Endothelial cell of umbilical vein (primary cell): Measurements from ENCODE around the gene TAF7. TPM values are rescaled to one million over a fixed set of nuclear protein-coding genes. Genes with fewer than 3 reads are reported as not detected.

Experiments
- BruUV-seq: library from RNA; stranded (reverse); fragments of 400-500 nt; replicated peaks from 2 replicates; lab custom pipeline; 2021; lab: Mats Ljungman, UMichigan
- CTCF ChIA-PET: fragments of 300-600, 350-600 bp; sonication (Branson Sonifier 250); formaldehyde crosslinking; loops from one replicate; lab custom pipeline; 2021; ENCODE audit warnings: antibody characterized with exemption, inconsistent platforms; lab: Charles Lee
- POLR2A ChIA-PET: fragments of 300-600, 350-600 bp; sonication (Branson Sonifier 250); formaldehyde crosslinking; loops from one replicate; lab custom pipeline; 2021; ENCODE audit warnings: antibody characterized with exemption, inconsistent platforms; lab: Charles Lee
- DNase-seq: peaks from one replicate; pipeline ENCODE4 v3.0.0-alpha.2; 2011; ENCODE audit warnings: low read depth, low spot score
- FAIRE-seq: peaks from 2 replicates; lab custom pipeline; 2011; peaks lifted over from hg19 to GRCh38; lab: Jason Lieb, UNC
- H2AFZ ChIP-seq: 2 replicates; pipeline ENCODE4 v1.6.0; 2012; ENCODE audit warnings: low read depth, low read length, control low read depth, inconsistent platforms
- H3K27ac ChIP-seq: 2 replicates; pipeline ENCODE4 v1.5.1; 2011; ENCODE audit warnings: low read depth, mild to moderate bottlenecking, control low read depth, low read length, moderate library complexity; ENCODE audit not compliant: insufficient read depth
- H3K27me3 ChIP-seq, 2 experiments: 2 replicates each; pipeline versions ENCODE4 v1.6.0 to v1.6.1; 2011; ENCODE audit warnings: low read length in 2 of 2, mixed read lengths in 1 of 2; ENCODE audit not compliant: control insufficient read depth in 2 of 2, insufficient read depth in 2 of 2
- H3K36me3 ChIP-seq, 2 experiments: 2 replicates in 1 of 2; 3 replicates in 1 of 2; pipeline ENCODE4 v1.5.1; 2011; ENCODE audit warnings: low read length in 2 of 2, mild to moderate bottlenecking in 1 of 2, moderate library complexity in 1 of 2; ENCODE audit not compliant: control insufficient read depth in 2 of 2, insufficient read depth in 2 of 2; ENCODE audit errors: extremely low read depth in 1 of 2
- H3K4me1 ChIP-seq: 3 replicates; pipeline ENCODE4 v1.5.1; 2011; ENCODE audit warnings: mild to moderate bottlenecking, low read length; ENCODE audit not compliant: control insufficient read depth, insufficient read depth; ENCODE audit errors: extremely low read depth
- H3K4me2 ChIP-seq: 2 replicates; pipeline ENCODE4 v1.6.1; 2011; ENCODE audit warnings: low read length, control low read depth, mixed read lengths; ENCODE audit not compliant: insufficient read depth
- H3K4me3 ChIP-seq, 3 experiments: fragments of 200-600 bp in 1 of 3; sonication (generic), shearing (Covaris generic) in 1 of 3; replicated peaks in 1 of 3; 2 replicates each; pipeline ENCODE4 v1.5.1; 2011 to 2016; ENCODE audit warnings: control low read depth in 3 of 3, low read length in 3 of 3, mild to moderate bottlenecking in 2 of 3, inconsistent platforms in 1 of 3, low read depth in 1 of 3, moderate library complexity in 1 of 3; ENCODE audit not compliant: insufficient read depth in 1 of 3
- H3K79me2 ChIP-seq: 2 replicates; pipeline ENCODE4 v1.6.0; 2012; ENCODE audit warnings: low read length, inconsistent platforms; ENCODE audit not compliant: control insufficient read depth, insufficient read depth
- H3K9ac ChIP-seq: replicated peaks from 2 replicates; pipeline ENCODE3; 2011; ENCODE audit warnings: low read length, control low read depth; ENCODE audit not compliant: insufficient read depth; ENCODE audit errors: extremely low read depth
- H3K9me1 ChIP-seq: replicated peaks from 3 replicates; pipeline ENCODE4 v1.6.0; 2011; ENCODE audit warnings: mild to moderate bottlenecking, low read length; ENCODE audit not compliant: control insufficient read depth, insufficient read depth; ENCODE audit errors: extremely low read depth
- H3K9me3 ChIP-seq: replicated peaks from 2 replicates; pipeline ENCODE4 v1.5.1; 2012; ENCODE audit warnings: low read length, inconsistent platforms; ENCODE audit not compliant: control insufficient read depth, insufficient read depth
- H4K20me1 ChIP-seq: replicated peaks from 2 replicates; pipeline ENCODE3; 2011; ENCODE audit warnings: mild to moderate bottlenecking, low read length; ENCODE audit not compliant: control insufficient read depth, insufficient read depth; ENCODE audit errors: extremely low read depth
- CTCF ChIP-seq, 2 donors: IDR thresholded peaks; 1 replicate in 1 of 2; 2 replicates in 1 of 2; pipeline ENCODE4 v1.5.1; 2011; ENCODE audit warnings: low read length in 2 of 2, mild to moderate bottlenecking in 2 of 2, moderate library complexity in 2 of 2, control low read depth in 1 of 2, inconsistent platforms in 1 of 2, low read depth in 1 of 2; ENCODE audit not compliant: insufficient read depth in 1 of 2; ENCODE audit errors: extremely low read depth in 1 of 2
- EZH2 ChIP-seq: IDR thresholded peaks from 2 replicates; pipeline ENCODE4 v1.6.1; 2012; ENCODE audit warnings: borderline replicate concordance, low read depth, mild to moderate bottlenecking, moderate library complexity, low read length, inconsistent platforms; ENCODE audit not compliant: severe bottlenecking
- FOS ChIP-seq: IDR thresholded peaks from 2 replicates; pipeline ENCODE4 v1.6.1; 2011; ENCODE audit warnings: mild to moderate bottlenecking, low read length, moderate library complexity, borderline replicate concordance; ENCODE audit not compliant: insufficient read depth
- GATA2 ChIP-seq: IDR thresholded peaks from 2 replicates; pipeline ENCODE4 v1.7.0; 2011; ENCODE audit warnings: low read depth, mild to moderate bottlenecking, moderate library complexity, mixed read lengths, low read length; ENCODE audit not compliant: insufficient read length, insufficient read depth
- JUN ChIP-seq: IDR thresholded peaks from 2 replicates; pipeline ENCODE4 v1.6.1; 2011; ENCODE audit warnings: borderline replicate concordance, low read depth; ENCODE audit not compliant: insufficient read length, insufficient read depth
- MAX ChIP-seq: IDR thresholded peaks from 2 replicates; pipeline ENCODE4 v1.6.1; 2011; ENCODE audit not compliant: insufficient read depth, insufficient read length
- MYC ChIP-seq: IDR thresholded peaks from one replicate; pipeline ENCODE4 v1.6.1; 2011; ENCODE audit warnings: mild to moderate bottlenecking, low read depth, low read length
- POLR2A ChIP-seq: IDR thresholded peaks from 2 replicates; pipeline ENCODE4 v1.6.1; 2012; ENCODE audit warnings: low read depth, mild to moderate bottlenecking, control low read depth, low read length
- POLR2AphosphoS5 ChIP-seq: IDR thresholded peaks from 2 replicates; pipeline ENCODE4 v1.6.1; 2012; ENCODE audit warnings: low read depth, mild to moderate bottlenecking, control low read depth, low read length, moderate library complexity; ENCODE audit not compliant: insufficient read depth
- dilution Hi-C: fragments of 300-500 bp; cut with MboI; formaldehyde crosslinking; loops from one replicate; pipeline ENCODE4 v1.15.0; 2019; ENCODE audit warnings: low sequenced_read_pairs; ENCODE audit not compliant: extremely low pct_ligation_motif_present
- intact Hi-C: fragments of 100-400 bp; cut with micrococcal nuclease; formaldehyde crosslinking; loops from one replicate; pipeline ENCODE4 v1.10.0; 2022
- polyA plus RNA-seq, 4 experiments: library from polyadenylated mRNA; depleted of rRNA in 3 of 4; stranded (reverse) in 3 of 4; unstranded in 1 of 4; fragments of >200 nt; gene quantifications; 2 replicates each; pipeline versions ENCODE4 v1.2.1 to v1.2.3, GENCODE V29; 2011 to 2012; ENCODE audit warnings: missing spikeins in 1 of 4
- total RNA-seq: library from RNA; stranded (reverse); gene quantifications from 2 replicates; pipeline ENCODE4 v1.2.3, GENCODE V29; 2021

Gene TAF7
- total and polyA plus RNA-seq, 2 donors (not counting 3 experiments of a cell fraction or from before 2014, with no cell fraction given) = 21.8 to 62.0 TPM

- FAIRE-seq (no peak), DNase-seq (no peak)
- Histone ChIP-seq H3K79me2 (no peaks in the 10 kb centered on the region), H3K27me3 (no peaks in the 10 kb centered on the region), H3K27ac (no peak within 1 kb of the TSS), H3K9me3 (no peaks in the 10 kb centered on the region), H3K4me1 (no peaks in the 10 kb centered on the region), H3K4me3 (no peak within 1 kb of the TSS), H3K4me2 (no peak within 1 kb of the TSS), H2AFZ (no peak within 1 kb of the TSS), H3K36me3 (no peaks in the 10 kb centered on the region), H4K20me1 (no peaks in the 10 kb centered on the region), H3K9ac (no peak within 1 kb of the TSS), H3K9me1 (no peaks in the 10 kb centered on the region)
- dilution Hi-C loops (no loop called here), intact Hi-C loops (no loop called here)
- POLR2A ChIA-PET = no interaction called here
- BruUV-seq = no TSS peak
- CTCF ChIA-PET = no interaction called here
- TF ChIP-seq GATA2 (no peak), POLR2A (no peak), MAX (no peak), EZH2 (no peak)
Observed at GRCh38 chr5:141303756-141304155, 16.8 kb downstream of the TAF7 start, which contains the start of gene SLC25A2. Gene SLC25A2, minus strand, starts transcription at chr5:141304049. Its CDS starts 184 bp downstream, at chr5:141303865.

- TF ChIP-seq MYC (no peak), JUN (no peak), CTCF (IDR thresholded peaks at IDR 0.05; ENCODE audit: extremely low read depth in 1 of 2, insufficient read depth in 1 of 2, low read depth in 1 of 2, low read length in 2 of 2) (no peak), EZH2 (no peak), MAX (no peak), FOS (no peak), POLR2AphosphoS5 (no peak), POLR2A (no peak), GATA2 (no peak)
- H3K4me3 ChIP-seq = no peak overlapping the region
- dilution Hi-C loops = no loop called here
- no peaks in the 10 kb centered on the region for H4K20me1 ChIP-seq
- intact Hi-C loops = no loop called here
- H3K36me3 ChIP-seq = no peaks in the 10 kb centered on the region
- no TSS peak for BruUV-seq
- no peaks in the 10 kb centered on the region for H3K27me3 ChIP-seq
- no peaks in the 10 kb centered on the region for H3K4me1 ChIP-seq
- H3K9me1 ChIP-seq = no peaks in the 10 kb centered on the region
- DNase-seq (no peak), FAIRE-seq (no peak)
- H2AFZ ChIP-seq = no peak overlapping the region
- H3K27ac ChIP-seq = no peak overlapping the region
- no peaks in the 10 kb centered on the region for H3K9me3 ChIP-seq
- CTCF ChIA-PET = interaction anchor here (1.4 kb wide), 1 partner anchor 21 kb away, joined by 3 read pairs; no protein-coding TSS in a partner anchor
- no peak overlapping the region for H3K9ac ChIP-seq
- H3K79me2 ChIP-seq = no peaks in the 10 kb centered on the region
- no peak overlapping the region for H3K4me2 ChIP-seq
- POLR2A ChIA-PET = no interaction called here
Observed at GRCh38 chr5:141298376-141298775, 22.2 kb downstream of the TAF7 start.
